Muscle layer of colon (tissue), 2 donors: ENCODE data around the gene PLA2G5.
"Not testable (repeated sequence)": the region's sequence is repeated elsewhere in the genome, so short reads cannot be mapped to it uniquely, and the experiment has no call there.

Source experiments
- H3K27ac ChIP-seq: one replicate; pipeline ENCODE4 v1.7.0; 2013; ENCODE audit warnings: low read depth, mild to moderate bottlenecking, low read length, moderate library complexity
- H3K27me3 ChIP-seq, 2 donors: one replicate each; pipeline ENCODE4 v1.7.0; 2013; ENCODE audit warnings: low read length in 2 of 2, mild to moderate bottlenecking in 2 of 2; ENCODE audit not compliant: insufficient read depth in 2 of 2, control insufficient read depth in 1 of 2
- H3K36me3 ChIP-seq: one replicate; pipeline ENCODE4 v1.7.0; 2013; ENCODE audit warnings: mild to moderate bottlenecking, low read length; ENCODE audit not compliant: insufficient read depth
- H3K4me1 ChIP-seq: one replicate; pipeline ENCODE4 v1.7.0; 2013; ENCODE audit warnings: mild to moderate bottlenecking, low read length; ENCODE audit not compliant: insufficient read depth
- H3K4me3 ChIP-seq, 2 donors: one replicate each; pipeline ENCODE4 v1.7.0; 2013; ENCODE audit warnings: low read length in 2 of 2, low read depth in 1 of 2, mild to moderate bottlenecking in 1 of 2, moderate library complexity in 1 of 2
- H3K9ac ChIP-seq: one replicate; pipeline ENCODE4 v1.7.0; 2013; ENCODE audit warnings: low read length
- H3K9me3 ChIP-seq: one replicate; pipeline ENCODE4 v1.7.0; 2013; ENCODE audit warnings: mild to moderate bottlenecking, low read length
- donor health status: abdominal sarcoma.
- donor health status: Adenocarcinoma of cecum.

The PLA2G5 gene

GRCh38 chr1:20047096-20047495, 22.9 kb upstream of the PLA2G5 start:
- no peaks in the 10 kb centered on the region for H3K36me3 ChIP-seq
- H3K4me1 ChIP-seq: no peaks in the 10 kb centered on the region
- H3K4me3 ChIP-seq: no peak overlapping the region
- no peaks in the 10 kb centered on the region for H3K9me3 ChIP-seq
- H3K27ac ChIP-seq: no peak overlapping the region
- no peak overlapping the region for H3K9ac ChIP-seq
- H3K27me3 ChIP-seq: no peaks in the 10 kb centered on the region

GRCh38 chr1:20048563-20048962, 21.4 kb upstream of the PLA2G5 start:
- H3K4me3 ChIP-seq: no peak overlapping the region
- H3K27ac ChIP-seq: no peak overlapping the region
- no peaks in the 10 kb centered on the region for H3K36me3 ChIP-seq
- no peak overlapping the region for H3K9ac ChIP-seq
- no peaks in the 10 kb centered on the region for H3K4me1 ChIP-seq
- no peaks in the 10 kb centered on the region for H3K27me3 ChIP-seq
- H3K9me3 ChIP-seq: no peaks in the 10 kb centered on the region

GRCh38 chr1:20049056-20049798, 20.8 kb upstream of the PLA2G5 start:
- H3K27ac ChIP-seq, H3K4me3 ChIP-seq, H3K36me3 ChIP-seq, H3K27me3 ChIP-seq, H3K9ac ChIP-seq, H3K4me1 ChIP-seq, H3K9me3 ChIP-seq: not testable (repeated sequence)

GRCh38 chr1:20051218-20051829, 18.7 kb upstream of the PLA2G5 start:
- Histone ChIP-seq H3K9me3 (no peaks in the 10 kb centered on the region), H3K27ac (no peak overlapping the region), H3K36me3 (no peaks in the 10 kb centered on the region), H3K4me3 (no peak overlapping the region), H3K9ac (no peak overlapping the region), H3K27me3 (no peaks in the 10 kb centered on the region), H3K4me1 (no peaks in the 10 kb centered on the region)

GRCh38 chr1:20052386-20052785, 17.6 kb upstream of the PLA2G5 start:
- H3K4me3 ChIP-seq: no peak overlapping the region
- H3K9me3 ChIP-seq: no peaks in the 10 kb centered on the region
- no peak overlapping the region for H3K9ac ChIP-seq
- no peak overlapping the region for H3K27ac ChIP-seq
- H3K36me3 ChIP-seq: no peaks in the 10 kb centered on the region
- H3K27me3 ChIP-seq: no peaks in the 10 kb centered on the region
- H3K4me1 ChIP-seq: no peaks in the 10 kb centered on the region

- no peaks in the 10 kb centered on the region for H3K4me1 ChIP-seq
- H3K36me3 ChIP-seq: no peaks in the 10 kb centered on the region
- H3K9me3 ChIP-seq: no peaks in the 10 kb centered on the region
- H3K4me3 ChIP-seq: no peak overlapping the region
- no peak overlapping the region for H3K9ac ChIP-seq
- H3K27me3 ChIP-seq: no peaks in the 10 kb centered on the region
- H3K27ac ChIP-seq: no peak overlapping the region
These were observed 12.0 kb upstream of the PLA2G5 start for GRCh38 chr1:20057886-20058420.

GRCh38 chr1:20058531-20058930, 11.5 kb upstream of the PLA2G5 start:
- Histone ChIP-seq H3K36me3 (no peaks in the 10 kb centered on the region), H3K4me1 (no peaks in the 10 kb centered on the region), H3K27ac (no peak overlapping the region)

GRCh38 chr1:20059847-20060246, 10.1 kb upstream of the PLA2G5 start:
- Histone ChIP-seq H3K36me3 (no peaks in the 10 kb centered on the region), H3K4me3 (no peak overlapping the region), H3K4me1 (no peaks in the 10 kb centered on the region), H3K27me3 (no peaks in the 10 kb centered on the region), H3K9me3 (no peaks in the 10 kb centered on the region), H3K27ac (no peak overlapping the region), H3K9ac (no peak overlapping the region)

More at GRCh38 chr1:20058531-20058930, 11.5 kb upstream of the PLA2G5 start:
- H3K4me3 ChIP-seq: no peak overlapping the region
- H3K9me3 ChIP-seq: no peaks in the 10 kb centered on the region
- no peak overlapping the region for H3K9ac ChIP-seq
- no peaks in the 10 kb centered on the region for H3K27me3 ChIP-seq

- H3K9ac ChIP-seq, H3K27me3 ChIP-seq, H3K9me3 ChIP-seq, H3K27ac ChIP-seq, H3K4me1 ChIP-seq, H3K4me3 ChIP-seq, H3K36me3 ChIP-seq: not testable (repeated sequence)
These were observed 9.2 kb upstream of the PLA2G5 start for GRCh38 chr1:20060791-20061190.

GRCh38 chr1:20061866-20062265, 8.1 kb upstream of the PLA2G5 start:
- H3K9ac ChIP-seq: no peak overlapping the region
- H3K27me3 ChIP-seq: no peaks in the 10 kb centered on the region
- H3K4me3 ChIP-seq: no peak overlapping the region
- H3K4me1 ChIP-seq: no peaks in the 10 kb centered on the region
- H3K36me3 ChIP-seq: no peaks in the 10 kb centered on the region
- H3K27ac ChIP-seq: no peak overlapping the region
- no peaks in the 10 kb centered on the region for H3K9me3 ChIP-seq

GRCh38 chr1:20063861-20064292, 6.1 kb upstream of the PLA2G5 start:
- Histone ChIP-seq H3K9me3 (no peaks in the 10 kb centered on the region), H3K4me1 (peaks cover 2% of the 10 kb centered on the region), H3K27me3 (no peaks in the 10 kb centered on the region), H3K27ac (no peak overlapping the region), H3K4me3 (no peak overlapping the region), H3K36me3 (no peaks in the 10 kb centered on the region), H3K9ac (no peak overlapping the region)

- no peak overlapping the region for H3K4me3 ChIP-seq
- H3K9me3 ChIP-seq: no peaks in the 10 kb centered on the region
- no peaks in the 10 kb centered on the region for H3K27me3 ChIP-seq
- no peaks in the 10 kb centered on the region for H3K36me3 ChIP-seq
- peaks cover 36% of the 10 kb centered on the region for H3K4me1 ChIP-seq
- H3K27ac ChIP-seq: no peak overlapping the region
- H3K9ac ChIP-seq: no peak overlapping the region
These were observed 1.3 kb upstream of the PLA2G5 start for GRCh38 chr1:20068722-20069121.
